HepG2 (cell line): ENCODE results near the gene TIGD6. TPM values are rescaled to one million over a fixed set of nuclear protein-coding genes. Genes with fewer than 3 reads are reported as not detected.

Experiments used
- DR1 ChIP-seq: sonication (generic); formaldehyde crosslinking; IDR thresholded peaks from 2 replicates; pipeline ENCODE4 v1.8.0; 2021; ENCODE audit warnings: mild to moderate bottlenecking, missing genetic modification reagents, inconsistent platforms
- FOXK1 ChIP-seq: sonication (generic); formaldehyde crosslinking; IDR thresholded peaks from 2 replicates; pipeline ENCODE4 v1.4.0; 2020; ENCODE audit warnings: low read depth, missing genetic modification reagents, borderline replicate concordance
- HNRNPK ChIP-seq: fragments of 200-400 bp; formaldehyde crosslinking; IDR thresholded peaks from 2 replicates; pipeline ENCODE4 v1.6.1; 2018; ENCODE audit warnings: low read length, low read depth, moderate library complexity, mild to moderate bottlenecking; ENCODE audit not compliant: poor library complexity, severe bottlenecking
- HOXD1 ChIP-seq: sonication (generic); formaldehyde crosslinking; IDR thresholded peaks from 2 replicates; pipeline ENCODE4 v1.5.0; 2020; ENCODE audit warnings: missing genetic modification reagents
- PAWR ChIP-seq: sonication (generic); formaldehyde crosslinking; IDR thresholded peaks from 2 replicates; pipeline ENCODE4 v1.4.0; 2020; ENCODE audit warnings: missing genetic modification reagents, mild to moderate bottlenecking, borderline replicate concordance
- RAD21 ChIP-seq: fragments of 450-650 bp; formaldehyde crosslinking; IDR thresholded peaks from 2 replicates; pipeline ENCODE4 v1.5.0; 2020; ENCODE audit warnings: mild to moderate bottlenecking
- SRF ChIP-seq: IDR thresholded peaks from 2 replicates; pipeline ENCODE4 v1.6.1; 2011; ENCODE audit warnings: mild to moderate bottlenecking, low read depth, low read length, moderate library complexity
- ZFP36L1 ChIP-seq: sonication (generic); formaldehyde crosslinking; IDR thresholded peaks from 2 replicates; pipeline ENCODE4 v1.8.0; 2022; ENCODE audit warnings: mild to moderate bottlenecking, missing genetic modification reagents, moderate library complexity
- ZNF256 ChIP-seq: sonication (generic); formaldehyde crosslinking; conservative IDR thresholded peaks from 2 replicates; pipeline ENCODE4 v1.4.0; 2020; ENCODE audit warnings: missing genetic modification reagents
- polyA plus RNA-seq, 8 experiments: library from polyadenylated mRNA; depleted of rRNA in 3 of 8; stranded (reverse) in 7 of 8; unstranded in 1 of 8; fragments of >200 nt; fragmentation: Illumina TruSeq in 4 of 8; extraction: Trizol in 4 of 8; gene quantifications; 2 replicates each; pipeline versions ENCODE4 v1.2.1 to v1.2.3, GENCODE V29; 2011 to 2016; ENCODE audit warnings: low read depth in 4 of 8, missing spikeins in 1 of 8, mixed read lengths in 1 of 8; ENCODE audit not compliant: insufficient read depth in 1 of 8
- total RNA-seq, 5 experiments: library from RNA; depleted of rRNA; stranded (reverse); fragments of >200 nt; fragmentation: Illumina TruSeq; extraction: Trizol; gene quantifications; 2 replicates each; pipeline ENCODE4 v1.2.3, GENCODE V29; 2016; ENCODE audit warnings: low read depth in 1 of 5
- TF ChIP-seq, protein P1 (sequence below): sonication (generic); formaldehyde crosslinking; IDR thresholded peaks from 2 replicates; pipeline ENCODE4 v1.4.0; 2020; ENCODE audit warnings: missing genetic modification reagents, mild to moderate bottlenecking, borderline replicate concordance
- TF ChIP-seq, protein P2 (sequence below): sonication (generic); formaldehyde crosslinking; IDR thresholded peaks from 2 replicates; pipeline ENCODE4 v1.5.1; 2020; ENCODE audit warnings: mild to moderate bottlenecking, missing genetic modification reagents
- TF ChIP-seq, protein P3 (sequence below): sonication (generic); formaldehyde crosslinking; IDR thresholded peaks from 2 replicates; pipeline ENCODE4 v1.4.0; 2020; ENCODE audit warnings: missing genetic modification reagents; ENCODE audit errors: not compliant biosample characterization
- TF ChIP-seq, protein P4 (sequence below): sonication (generic); formaldehyde crosslinking; IDR thresholded peaks from 2 replicates; pipeline ENCODE4 v1.4.0; 2020; ENCODE audit warnings: missing genetic modification reagents, borderline replicate concordance
- TF ChIP-seq, protein P5 (sequence below): sonication (generic); formaldehyde crosslinking; IDR thresholded peaks from 2 replicates; pipeline ENCODE4 v1.4.0; 2020; ENCODE audit warnings: missing genetic modification reagents, borderline replicate concordance

Gene TIGD6
- total and polyA plus RNA-seq, 2 of the 13 experiments (the other 11 are each of a cell fraction or from before 2014, with no cell fraction given): 2.1 to 2.9 TPM

DNA sequence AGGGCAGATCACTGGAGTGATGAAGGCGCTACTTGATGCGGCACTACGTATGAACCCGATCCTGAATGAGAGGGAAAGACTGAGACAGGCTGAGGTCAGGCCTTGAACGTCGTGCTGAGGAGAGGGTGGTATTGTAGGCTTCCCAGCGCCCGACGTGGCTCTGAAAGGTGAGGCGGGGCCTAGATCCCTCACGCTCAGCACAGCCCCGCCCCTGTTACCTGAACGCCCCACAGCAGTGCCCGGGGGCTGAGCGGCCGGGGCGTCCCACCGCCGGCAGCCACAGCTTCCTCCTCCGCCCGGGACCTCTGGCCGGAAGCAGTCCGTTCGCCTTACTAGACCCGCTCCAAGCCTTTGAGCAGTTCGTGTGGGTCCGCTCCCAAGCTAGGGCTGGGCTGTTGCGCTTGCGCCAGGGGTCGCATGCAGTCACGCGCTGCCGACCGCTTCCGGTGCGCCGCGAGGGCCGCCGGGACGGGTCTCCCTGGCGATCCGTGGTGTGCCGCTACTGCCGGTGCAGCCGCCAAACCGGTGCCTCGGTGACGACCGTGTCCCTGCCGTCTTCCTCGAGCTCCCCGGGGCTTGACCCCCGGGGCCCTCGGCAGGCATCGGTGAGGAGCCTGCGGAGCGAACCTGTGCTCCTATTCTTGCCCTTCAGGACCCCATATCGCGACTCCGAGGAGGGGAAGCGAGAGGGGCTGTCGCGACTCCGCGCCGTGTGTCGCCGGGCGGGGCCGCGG, at the start of gene TIGD6, which contains the start of gene HMGXB3 (continued):
- TF ChIP-seq, protein P1, sequence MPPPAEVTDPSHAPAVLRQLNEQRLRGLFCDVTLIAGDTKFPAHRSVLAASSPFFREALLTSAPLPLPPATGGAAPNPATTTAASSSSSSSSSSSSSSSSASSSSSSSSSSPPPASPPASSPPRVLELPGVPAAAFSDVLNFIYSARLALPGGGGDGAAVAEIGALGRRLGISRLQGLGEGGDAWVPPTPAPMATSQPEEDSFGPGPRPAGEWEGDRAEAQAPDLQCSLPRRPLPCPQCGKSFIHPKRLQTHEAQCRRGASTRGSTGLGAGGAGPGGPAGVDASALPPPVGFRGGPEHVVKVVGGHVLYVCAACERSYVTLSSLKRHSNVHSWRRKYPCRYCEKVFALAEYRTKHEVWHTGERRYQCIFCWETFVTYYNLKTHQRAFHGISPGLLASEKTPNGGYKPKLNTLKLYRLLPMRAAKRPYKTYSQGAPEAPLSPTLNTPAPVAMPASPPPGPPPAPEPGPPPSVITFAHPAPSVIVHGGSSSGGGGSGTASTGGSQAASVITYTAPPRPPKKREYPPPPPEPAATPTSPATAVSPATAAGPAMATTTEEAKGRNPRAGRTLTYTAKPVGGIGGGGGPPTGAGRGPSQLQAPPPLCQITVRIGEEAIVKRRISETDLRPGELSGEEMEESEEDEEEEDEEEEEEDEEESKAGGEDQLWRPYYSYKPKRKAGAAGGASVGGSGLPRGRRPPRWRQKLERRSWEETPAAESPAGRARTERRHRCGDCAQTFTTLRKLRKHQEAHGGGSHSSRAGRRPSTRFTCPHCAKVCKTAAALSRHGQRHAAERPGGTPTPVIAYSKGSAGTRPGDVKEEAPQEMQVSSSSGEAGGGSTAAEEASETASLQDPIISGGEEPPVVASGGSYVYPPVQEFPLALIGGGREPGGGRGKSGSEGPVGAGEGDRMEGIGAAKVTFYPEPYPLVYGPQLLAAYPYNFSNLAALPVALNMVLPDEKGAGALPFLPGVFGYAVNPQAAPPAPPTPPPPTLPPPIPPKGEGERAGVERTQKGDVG: peak; percentile 65; the same call in 1 of the 2 replicates
- TF ChIP-seq HNRNPK (no peak), ZNF256 (CRISPR knock-in tag) (no peak), SRF (peak; percentile 48; the same call in 1 of the 2 replicates), PAWR (CRISPR knock-in tag) (no peak), RAD21 (CRISPR knock-in tag) (peak; percentile 35; the same call in 1 of the 2 replicates), FOXK1 (CRISPR knock-in tag) (peak; percentile 92), ZFP36L1 (no peak; the same call in 1 of the 2 replicates), DR1 (CRISPR knock-in tag) (peak; percentile 75; the same call in 1 of the 2 replicates), HOXD1 (CRISPR knock-in tag) (peak; percentile 76)
- TF ChIP-seq, protein P2, sequence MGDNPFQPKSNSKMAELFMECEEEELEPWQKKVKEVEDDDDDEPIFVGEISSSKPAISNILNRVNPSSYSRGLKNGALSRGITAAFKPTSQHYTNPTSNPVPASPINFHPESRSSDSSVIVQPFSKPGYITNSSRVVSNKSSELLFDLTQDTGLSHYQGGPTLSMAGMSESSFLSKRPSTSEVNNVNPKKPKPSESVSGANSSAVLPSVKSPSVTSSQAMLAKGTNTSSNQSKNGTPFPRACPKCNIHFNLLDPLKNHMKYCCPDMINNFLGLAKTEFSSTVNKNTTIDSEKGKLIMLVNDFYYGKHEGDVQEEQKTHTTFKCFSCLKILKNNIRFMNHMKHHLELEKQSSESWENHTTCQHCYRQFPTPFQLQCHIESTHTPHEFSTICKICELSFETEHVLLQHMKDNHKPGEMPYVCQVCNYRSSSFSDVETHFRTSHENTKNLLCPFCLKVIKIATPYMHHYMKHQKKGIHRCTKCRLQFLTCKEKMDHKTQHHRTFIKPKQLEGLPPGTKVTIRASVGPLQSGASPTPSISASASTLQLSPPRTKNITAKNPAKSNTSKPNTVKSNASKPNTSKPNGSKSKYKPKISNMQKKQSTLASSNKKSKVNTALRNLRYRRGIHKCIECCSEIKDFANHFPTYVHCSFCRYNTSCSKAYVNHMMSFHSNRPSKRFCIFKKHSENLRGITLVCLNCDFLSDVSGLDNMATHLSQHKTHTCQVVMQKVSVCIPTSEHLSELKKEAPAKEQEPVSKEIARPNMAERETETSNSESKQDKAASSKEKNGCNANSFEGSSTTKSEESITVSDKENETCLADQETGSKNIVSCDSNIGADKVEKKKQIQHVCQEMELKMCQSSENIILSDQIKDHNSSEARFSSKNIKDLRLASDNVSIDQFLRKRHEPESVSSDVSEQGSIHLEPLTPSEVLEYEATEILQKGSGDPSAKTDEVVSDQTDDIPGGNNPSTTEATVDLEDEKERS: peak; percentile 88
- TF ChIP-seq, protein P3, sequence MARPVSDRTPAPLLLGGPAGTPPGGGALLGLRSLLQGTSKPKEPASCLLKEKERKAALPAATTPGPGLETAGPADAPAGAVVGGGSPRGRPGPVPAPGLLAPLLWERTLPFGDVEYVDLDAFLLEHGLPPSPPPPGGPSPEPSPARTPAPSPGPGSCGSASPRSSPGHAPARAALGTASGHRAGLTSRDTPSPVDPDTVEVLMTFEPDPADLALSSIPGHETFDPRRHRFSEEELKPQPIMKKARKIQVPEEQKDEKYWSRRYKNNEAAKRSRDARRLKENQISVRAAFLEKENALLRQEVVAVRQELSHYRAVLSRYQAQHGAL (CRISPR knock-in tag): no peak
- TF ChIP-seq, protein P4, sequence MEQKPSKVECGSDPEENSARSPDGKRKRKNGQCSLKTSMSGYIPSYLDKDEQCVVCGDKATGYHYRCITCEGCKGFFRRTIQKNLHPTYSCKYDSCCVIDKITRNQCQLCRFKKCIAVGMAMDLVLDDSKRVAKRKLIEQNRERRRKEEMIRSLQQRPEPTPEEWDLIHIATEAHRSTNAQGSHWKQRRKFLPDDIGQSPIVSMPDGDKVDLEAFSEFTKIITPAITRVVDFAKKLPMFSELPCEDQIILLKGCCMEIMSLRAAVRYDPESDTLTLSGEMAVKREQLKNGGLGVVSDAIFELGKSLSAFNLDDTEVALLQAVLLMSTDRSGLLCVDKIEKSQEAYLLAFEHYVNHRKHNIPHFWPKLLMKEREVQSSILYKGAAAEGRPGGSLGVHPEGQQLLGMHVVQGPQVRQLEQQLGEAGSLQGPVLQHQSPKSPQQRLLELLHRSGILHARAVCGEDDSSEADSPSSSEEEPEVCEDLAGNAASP: 0 out of 2 replicates have a peak, but pooled peaks have one; percentile 60
- TF ChIP-seq, protein P5, sequence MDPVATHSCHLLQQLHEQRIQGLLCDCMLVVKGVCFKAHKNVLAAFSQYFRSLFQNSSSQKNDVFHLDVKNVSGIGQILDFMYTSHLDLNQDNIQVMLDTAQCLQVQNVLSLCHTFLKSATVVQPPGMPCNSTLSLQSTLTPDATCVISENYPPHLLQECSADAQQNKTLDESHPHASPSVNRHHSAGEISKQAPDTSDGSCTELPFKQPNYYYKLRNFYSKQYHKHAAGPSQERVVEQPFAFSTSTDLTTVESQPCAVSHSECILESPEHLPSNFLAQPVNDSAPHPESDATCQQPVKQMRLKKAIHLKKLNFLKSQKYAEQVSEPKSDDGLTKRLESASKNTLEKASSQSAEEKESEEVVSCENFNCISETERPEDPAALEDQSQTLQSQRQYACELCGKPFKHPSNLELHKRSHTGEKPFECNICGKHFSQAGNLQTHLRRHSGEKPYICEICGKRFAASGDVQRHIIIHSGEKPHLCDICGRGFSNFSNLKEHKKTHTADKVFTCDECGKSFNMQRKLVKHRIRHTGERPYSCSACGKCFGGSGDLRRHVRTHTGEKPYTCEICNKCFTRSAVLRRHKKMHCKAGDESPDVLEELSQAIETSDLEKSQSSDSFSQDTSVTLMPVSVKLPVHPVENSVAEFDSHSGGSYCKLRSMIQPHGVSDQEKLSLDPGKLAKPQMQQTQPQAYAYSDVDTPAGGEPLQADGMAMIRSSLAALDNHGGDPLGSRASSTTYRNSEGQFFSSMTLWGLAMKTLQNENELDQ (CRISPR knock-in tag): no peak
